ENCODE results near the gene CDK5R2. TPM values are rescaled to one million over a fixed set of nuclear protein-coding genes. Genes with fewer than 3 reads are reported as not detected.

CDK5R2 gene
- polyA plus RNA-seq, 1 donor (not counting 4 experiments of a cell fraction or from before 2014, with no cell fraction given): not detected

- FAIRE-seq: no peak
- H3K4me1 ChIP-seq (ENCODE audit: control insufficient read depth, extremely low read depth, insufficient read depth, low read length): peaks cover 4% of the 10 kb centered on the region
- H3K4me3 ChIP-seq (ENCODE audit: control insufficient read depth in 2 of 3, extremely low read depth in 1 of 3, insufficient read depth in 2 of 3, low read depth in 1 of 3, low read length in 3 of 3): no peak overlapping the region
Observed at GRCh38 chr2:218984239-218985020, 25.0 kb downstream of the CDK5R2 start.

GRCh38 chr2:218985021-218985324 is 25.5 kb downstream of the CDK5R2 start, which contains the start of gene FEV:
FEV (minus strand) TSS chr2:218985184; CDS start chr2:218985075, 109 bp downstream.
- dilution Hi-C loops (cut with MboI; ENCODE audit: extremely low pct_ligation_motif_present, low sequenced_read_pairs): no loop called here
- DNase-seq (ENCODE audit: low read depth, low spot score) (no peak), FAIRE-seq (no peak)
- Histone ChIP-seq H3K9me3 (ENCODE audit: control insufficient read depth, low read depth, low read length) (no peaks in the 10 kb centered on the region), H3K9ac (ENCODE audit: control insufficient read depth, extremely low read depth, insufficient read depth, low read length) (no peak within 1 kb of the TSS), H3K4me1 (ENCODE audit: control insufficient read depth, extremely low read depth, insufficient read depth, low read length) (peaks cover 4% of the 10 kb centered on the region), H3K27ac (ENCODE audit: control insufficient read depth, insufficient read depth, low read length) (no peak within 1 kb of the TSS), H4K20me1 (ENCODE audit: control insufficient read depth, extremely low read depth, insufficient read depth, low read length) (no peaks in the 10 kb centered on the region), H3K9me1 (ENCODE audit: control insufficient read depth, extremely low read depth, insufficient read depth, low read length) (no peaks in the 10 kb centered on the region), H3K4me3 (ENCODE audit: control insufficient read depth in 2 of 3, extremely low read depth in 1 of 3, insufficient read depth in 2 of 3, low read depth in 1 of 3, low read length in 3 of 3) (no peak within 1 kb of the TSS), H3K79me2 (ENCODE audit: control insufficient read depth, insufficient read depth, low read length) (no peaks in the 10 kb centered on the region), H2AFZ (ENCODE audit: control insufficient read depth, low read length) (no peak within 1 kb of the TSS), H3K27me3 (ENCODE audit: control insufficient read depth, extremely low read depth, insufficient read depth, low read length) (peaks cover 97% of the 10 kb centered on the region), H3K4me2 (ENCODE audit: control insufficient read depth, extremely low read depth, insufficient read depth, low read depth, low read length) (no peak within 1 kb of the TSS), H3K36me3 (ENCODE audit: control insufficient read depth in 2 of 2, extremely low read depth in 1 of 2, insufficient read depth in 2 of 2, low read length in 2 of 2) (no peaks in the 10 kb centered on the region)
- TF ChIP-seq, protein P1, sequence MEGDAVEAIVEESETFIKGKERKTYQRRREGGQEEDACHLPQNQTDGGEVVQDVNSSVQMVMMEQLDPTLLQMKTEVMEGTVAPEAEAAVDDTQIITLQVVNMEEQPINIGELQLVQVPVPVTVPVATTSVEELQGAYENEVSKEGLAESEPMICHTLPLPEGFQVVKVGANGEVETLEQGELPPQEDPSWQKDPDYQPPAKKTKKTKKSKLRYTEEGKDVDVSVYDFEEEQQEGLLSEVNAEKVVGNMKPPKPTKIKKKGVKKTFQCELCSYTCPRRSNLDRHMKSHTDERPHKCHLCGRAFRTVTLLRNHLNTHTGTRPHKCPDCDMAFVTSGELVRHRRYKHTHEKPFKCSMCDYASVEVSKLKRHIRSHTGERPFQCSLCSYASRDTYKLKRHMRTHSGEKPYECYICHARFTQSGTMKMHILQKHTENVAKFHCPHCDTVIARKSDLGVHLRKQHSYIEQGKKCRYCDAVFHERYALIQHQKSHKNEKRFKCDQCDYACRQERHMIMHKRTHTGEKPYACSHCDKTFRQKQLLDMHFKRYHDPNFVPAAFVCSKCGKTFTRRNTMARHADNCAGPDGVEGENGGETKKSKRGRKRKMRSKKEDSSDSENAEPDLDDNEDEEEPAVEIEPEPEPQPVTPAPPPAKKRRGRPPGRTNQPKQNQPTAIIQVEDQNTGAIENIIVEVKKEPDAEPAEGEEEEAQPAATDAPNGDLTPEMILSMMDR (optimal IDR thresholded peaks at IDR 0.05 in 1 of 3, IDR thresholded peaks at IDR 0.05 in 1 of 3, conservative IDR thresholded peaks at IDR 0.05 in 1 of 3; ENCODE audit: extremely low read depth in 1 of 3, insufficient read depth in 2 of 3, low read length in 3 of 3): no peak
- no peak for TF ChIP-seq EZH2 (IDR thresholded peaks at IDR 0.05; ENCODE audit: low read length)

More at GRCh38 chr2:218984239-218985020, 25.0 kb downstream of the CDK5R2 start:
- no peak overlapping the region for H3K9ac ChIP-seq (ENCODE audit: control insufficient read depth, extremely low read depth, insufficient read depth, low read length)
- no peaks in the 10 kb centered on the region for H3K79me2 ChIP-seq (ENCODE audit: control insufficient read depth, insufficient read depth, low read length)
- H2AFZ ChIP-seq (ENCODE audit: control insufficient read depth, low read length): no peak overlapping the region
- H3K4me2 ChIP-seq (ENCODE audit: control insufficient read depth, extremely low read depth, insufficient read depth, low read depth, low read length): no peak overlapping the region
- TF ChIP-seq, protein P1 (optimal IDR thresholded peaks at IDR 0.05 in 1 of 3, IDR thresholded peaks at IDR 0.05 in 1 of 3, conservative IDR thresholded peaks at IDR 0.05 in 1 of 3; ENCODE audit: extremely low read depth in 1 of 3, insufficient read depth in 2 of 3, low read length in 3 of 3): no peak
- TF ChIP-seq EZH2 (IDR thresholded peaks at IDR 0.05; ENCODE audit: low read length): peak; percentile 100
- no peaks in the 10 kb centered on the region for H4K20me1 ChIP-seq (ENCODE audit: control insufficient read depth, extremely low read depth, insufficient read depth, low read length)
- peaks cover 93% of the 10 kb centered on the region for H3K27me3 ChIP-seq (ENCODE audit: control insufficient read depth, extremely low read depth, insufficient read depth, low read length)
- no peaks in the 10 kb centered on the region for H3K9me1 ChIP-seq (ENCODE audit: control insufficient read depth, extremely low read depth, insufficient read depth, low read length)
- no peak overlapping the region for H3K27ac ChIP-seq (ENCODE audit: control insufficient read depth, insufficient read depth, low read length)
- dilution Hi-C loops (cut with MboI; ENCODE audit: extremely low pct_ligation_motif_present, low sequenced_read_pairs): no loop called here
- H3K36me3 ChIP-seq (ENCODE audit: control insufficient read depth in 2 of 2, extremely low read depth in 1 of 2, insufficient read depth in 2 of 2, low read length in 2 of 2): no peaks in the 10 kb centered on the region
- DNase-seq (ENCODE audit: low read depth, low spot score): no peak
- no peaks in the 10 kb centered on the region for H3K9me3 ChIP-seq (ENCODE audit: control insufficient read depth, low read depth, low read length)
